NCI-H2196 (cell line): ENCODE results near the gene ZNF384.

Experiments used
- DNase-seq: peaks from one replicate; lab custom pipeline; 2025; ENCODE audit not compliant: unreplicated experiment; lab: John Stamatoyannopoulos, UW

The ZNF384 gene

DNA sequence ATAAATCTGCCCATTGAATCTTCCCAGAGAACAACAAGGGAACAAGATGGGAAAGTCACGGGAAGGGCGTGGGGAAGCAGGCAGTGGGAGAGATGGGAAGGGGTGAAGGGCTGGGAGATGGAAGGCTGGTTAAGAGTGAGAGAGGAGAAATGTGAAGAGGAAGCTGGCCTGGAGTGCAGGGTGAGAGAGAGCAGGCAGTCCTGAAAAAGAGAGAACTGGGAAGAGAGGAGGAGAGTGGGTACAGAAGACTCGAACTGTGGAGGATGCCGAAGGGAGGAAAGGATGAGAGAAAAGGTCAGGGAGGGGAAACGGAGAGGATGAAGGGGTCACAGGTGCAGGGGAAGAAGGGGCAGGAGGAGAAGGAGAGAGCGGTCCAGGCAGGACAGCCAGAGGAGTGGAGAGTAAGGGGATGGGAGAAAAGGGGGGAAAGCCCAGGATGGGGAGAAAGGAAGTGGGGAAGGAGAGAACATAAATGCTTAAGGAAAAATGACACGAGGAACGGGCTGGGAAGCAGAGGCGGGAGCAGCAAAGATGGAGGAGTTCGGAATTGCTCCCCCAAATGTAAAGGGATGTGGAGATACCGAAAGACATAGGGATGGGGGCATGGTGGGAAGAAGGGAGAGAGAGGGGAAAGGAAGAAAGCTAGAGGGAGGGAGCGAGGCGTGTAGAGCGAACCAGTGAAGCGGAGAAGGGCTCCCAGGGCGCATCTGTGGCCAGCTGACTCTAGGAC lies 10.2 kb upstream of the ZNF384 start:
- DNase-seq: no peak

- DNase-seq: no peak
Measured at GRCh38 chr12:6698352-6699046, 9.3 kb upstream of the ZNF384 start.

- peak; percentile 9 for DNase-seq
Measured at GRCh38 chr12:6697584-6698351, 8.6 kb upstream of the ZNF384 start.

- no peak for DNase-seq
Measured at GRCh38 chr12:6696690-6697583, 7.8 kb upstream of the ZNF384 start.

DNA sequence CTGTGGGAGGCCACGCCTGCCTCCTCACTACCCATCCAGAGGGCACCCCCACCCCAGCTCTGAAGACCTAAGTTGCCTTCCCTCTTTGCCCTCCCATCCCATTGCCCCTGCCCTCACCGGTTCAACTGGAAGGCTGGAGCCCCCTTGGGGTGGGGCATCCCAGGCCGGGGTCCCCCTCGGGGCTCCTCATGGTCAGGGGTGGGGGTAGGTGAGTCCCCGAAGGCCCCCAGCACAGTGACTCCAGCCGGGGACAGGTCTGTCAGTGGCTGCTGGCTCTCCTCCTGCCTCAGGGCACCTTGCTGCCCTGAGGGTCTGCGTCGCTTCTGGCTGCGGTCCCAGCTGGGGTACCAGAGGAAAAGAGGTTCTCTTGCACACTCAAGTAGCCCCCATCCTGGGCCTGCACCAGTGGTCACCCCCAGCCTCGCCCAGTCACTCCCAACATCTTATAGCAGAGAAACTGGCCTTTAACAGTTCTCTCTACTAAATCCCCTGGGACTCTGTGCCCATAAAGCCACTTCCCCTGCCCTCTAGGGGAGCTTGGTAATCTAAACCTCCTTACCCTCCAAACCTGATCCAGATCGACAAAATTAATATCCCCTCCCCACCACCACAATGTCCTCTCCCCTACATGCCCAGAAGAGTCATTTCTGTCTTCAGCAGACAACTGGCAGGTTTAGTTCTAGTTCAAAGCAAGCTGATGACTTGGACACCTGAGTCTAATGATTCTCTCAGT lies 6.3 kb upstream of the ZNF384 start:
- no peak for DNase-seq

DNA sequence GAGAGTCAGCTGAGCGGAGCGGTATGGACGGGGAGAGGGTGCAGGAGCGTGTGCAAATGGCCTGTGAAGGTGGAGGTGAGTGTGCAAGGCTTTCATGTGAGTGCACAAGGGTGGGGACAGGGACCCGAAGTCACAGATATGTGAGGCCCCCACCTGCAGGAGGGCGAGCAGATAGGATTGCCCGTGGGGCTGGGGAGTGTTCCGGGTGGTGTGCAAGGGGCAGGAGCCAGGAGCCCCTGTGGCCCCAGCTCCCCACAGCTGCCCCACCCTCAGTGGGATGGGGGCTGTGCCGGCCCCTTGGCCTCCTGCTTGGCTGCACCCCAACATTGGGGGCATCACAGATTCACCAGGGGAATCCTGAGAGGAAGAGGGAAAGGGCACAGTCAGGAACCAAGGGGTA lies 5.5 kb upstream of the ZNF384 start:
- DNase-seq: no peak

DNA sequence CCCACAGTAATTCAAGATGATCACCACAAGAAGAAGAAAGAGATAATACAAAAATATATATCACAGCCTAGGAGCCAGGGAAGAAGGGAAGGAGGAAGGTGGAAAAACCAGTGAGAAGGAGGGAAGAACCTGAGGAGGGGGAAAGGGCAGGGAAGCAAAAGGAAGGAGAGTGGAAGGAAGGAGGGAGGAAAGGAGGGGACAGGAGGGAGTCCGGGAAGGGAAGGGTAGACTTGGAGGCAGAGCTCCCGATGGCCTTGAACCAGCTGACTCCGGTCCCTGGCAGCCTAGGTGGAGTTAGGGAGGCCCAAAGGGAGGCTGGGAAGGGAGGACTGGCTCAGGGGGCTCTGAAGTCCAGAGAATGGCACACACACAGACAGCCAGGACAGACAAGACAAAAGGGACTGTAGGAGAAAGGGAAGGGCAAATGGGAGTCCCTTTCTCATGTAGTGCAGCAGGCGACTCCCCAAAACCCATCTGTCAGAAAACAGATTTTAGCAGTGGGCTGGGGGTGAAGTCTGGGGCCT lies 4.7 kb upstream of the ZNF384 start:
- DNase-seq: no peak

DNA sequence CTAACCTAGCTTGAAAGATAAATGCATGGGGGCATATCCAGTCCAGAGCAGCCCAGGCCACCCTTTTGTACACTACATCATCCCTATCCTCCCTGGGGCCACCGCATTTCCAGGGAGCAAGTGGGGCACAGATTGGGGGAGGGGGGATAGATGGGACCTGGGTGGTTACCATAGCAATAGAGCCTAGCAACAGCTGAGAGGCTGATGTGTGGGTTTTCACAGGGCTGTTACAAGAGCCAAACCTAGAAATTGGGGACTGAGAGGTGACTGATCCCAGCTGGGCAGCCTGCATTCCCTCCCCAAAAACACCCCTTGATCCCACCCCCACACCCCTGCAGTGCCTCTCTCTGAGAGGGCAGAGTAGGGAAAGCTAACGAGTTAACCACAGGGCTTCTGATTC lies 3.7 kb upstream of the ZNF384 start:
- DNase-seq: no peak

DNA sequence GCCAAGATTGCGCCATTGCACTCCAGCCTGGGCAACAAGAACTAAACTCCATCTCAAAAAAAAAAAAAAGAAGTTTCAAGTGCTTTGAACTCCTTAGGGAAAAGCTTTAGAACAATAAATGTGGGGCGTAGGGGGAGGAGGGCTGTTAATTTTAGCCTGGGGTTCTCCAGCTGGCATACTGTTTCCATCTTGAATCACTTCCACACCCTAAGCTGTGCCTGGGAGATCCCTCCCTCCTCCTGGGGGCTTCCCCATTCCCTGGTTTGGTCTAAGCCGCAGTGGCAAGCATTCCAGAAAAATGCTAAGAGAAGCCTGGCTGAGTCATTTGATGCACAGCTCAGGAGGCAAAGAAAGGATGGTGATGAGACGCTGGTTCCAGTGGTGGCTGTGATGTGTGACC lies 2.3 kb upstream of the ZNF384 start:
- DNase-seq: no peak

DNA sequence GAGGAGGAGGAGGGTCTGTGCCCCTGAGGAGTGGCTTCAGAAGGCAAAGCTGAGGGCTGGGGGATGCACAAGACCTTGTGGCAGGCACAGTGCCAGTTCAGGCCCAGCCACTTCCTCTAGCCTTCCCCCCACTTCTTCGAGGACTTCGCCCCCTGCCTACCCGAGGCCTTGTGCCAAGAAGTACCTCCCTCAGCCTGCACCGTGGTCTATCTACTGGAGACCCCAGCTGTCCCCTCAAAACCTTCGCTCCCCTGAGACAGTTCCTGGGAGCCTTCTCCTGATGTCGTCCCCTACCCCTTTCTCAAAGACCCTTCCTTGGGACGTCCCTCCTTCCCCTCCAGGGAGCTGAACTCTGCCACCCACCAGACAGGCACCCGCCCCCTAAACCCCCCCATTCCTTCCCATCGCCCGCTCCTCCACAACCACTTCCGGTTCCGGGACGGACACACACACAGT lies 604 bp downstream of the ZNF384 start:
- no peak for DNase-seq

DNA sequence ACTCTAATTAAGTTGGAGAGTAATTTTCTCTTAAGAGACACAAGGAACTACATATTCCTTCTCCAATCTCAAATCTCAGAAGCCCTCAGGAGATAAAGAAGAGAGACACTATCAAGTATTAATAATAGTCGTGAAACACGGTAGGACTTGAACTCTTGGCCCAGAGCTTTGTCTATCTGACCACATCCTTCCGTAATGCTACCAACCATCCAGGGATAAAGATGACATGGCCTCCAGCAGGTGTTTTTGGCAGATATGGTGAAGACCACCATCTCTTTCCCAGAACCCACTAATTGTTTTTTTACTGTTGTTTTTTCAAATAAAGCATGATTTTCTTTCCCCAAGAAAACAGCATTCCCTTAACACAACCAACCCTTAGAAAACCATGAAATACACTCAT lies 3.4 kb downstream of the ZNF384 start:
- no peak for DNase-seq

DNA sequence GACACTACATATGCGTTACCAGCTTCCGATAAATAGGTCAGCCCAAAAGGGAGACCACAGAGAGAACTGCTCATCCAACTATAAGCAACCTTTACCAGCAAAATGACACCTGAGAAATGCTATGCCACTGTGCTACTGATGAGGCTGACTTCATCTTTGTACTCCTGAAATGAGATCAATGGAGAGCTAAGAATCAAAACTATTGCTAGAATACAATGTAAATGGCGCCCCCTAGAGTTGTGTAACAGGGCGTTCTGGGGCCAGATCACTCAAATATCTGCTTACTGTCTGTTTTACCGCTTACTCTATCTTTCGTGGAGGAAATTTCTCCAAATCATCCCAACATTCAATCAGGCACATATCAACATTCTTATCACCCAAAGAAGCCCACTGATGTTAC lies 4.6 kb downstream of the ZNF384 start:
- peak; percentile 35 for DNase-seq

DNA sequence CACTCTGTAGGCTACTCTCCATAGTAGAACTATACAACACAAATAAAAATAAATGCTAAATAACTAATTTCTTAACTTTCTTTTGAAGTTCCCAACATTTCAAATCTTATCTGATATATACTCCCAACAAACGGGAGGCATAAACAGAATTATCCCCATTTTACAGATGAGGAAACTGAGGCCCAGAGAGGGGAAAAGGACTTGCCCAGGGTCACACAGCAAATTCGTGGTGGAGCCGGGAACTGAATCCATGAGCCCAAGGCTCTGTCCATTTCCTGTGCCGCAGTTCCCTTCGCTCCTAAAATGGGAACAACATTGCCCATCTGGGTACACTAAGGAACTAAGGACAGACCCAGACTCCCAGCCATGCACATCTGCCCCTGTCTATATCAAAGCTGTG lies 12.2 kb downstream of the ZNF384 start:
- DNase-seq: no peak

DNA sequence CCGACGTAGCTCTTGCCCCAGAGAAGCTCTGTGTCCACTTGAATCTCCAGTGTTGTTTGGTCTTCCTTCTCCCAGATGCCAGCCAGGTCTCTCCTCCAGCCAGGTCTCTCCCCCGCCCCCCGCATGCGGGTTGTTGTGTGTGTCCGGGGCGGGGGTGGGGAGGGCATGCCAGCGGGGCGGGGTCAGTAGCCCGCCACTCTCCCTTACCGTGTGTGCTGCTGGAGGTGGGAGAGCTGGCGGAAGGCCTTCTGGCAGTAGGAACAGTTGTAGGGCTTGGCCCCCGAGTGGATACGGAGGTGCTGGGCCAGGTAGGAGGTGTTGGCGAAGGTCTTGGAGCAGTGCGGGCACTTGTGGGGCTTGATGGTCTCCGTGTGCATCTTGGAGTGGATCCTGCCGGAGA lies 17.0 kb downstream of the ZNF384 start:
- no peak for DNase-seq

GRCh38 chr12:6667559-6668210 lies 21.5 kb downstream of the ZNF384 start:
- no peak for DNase-seq

DNA sequence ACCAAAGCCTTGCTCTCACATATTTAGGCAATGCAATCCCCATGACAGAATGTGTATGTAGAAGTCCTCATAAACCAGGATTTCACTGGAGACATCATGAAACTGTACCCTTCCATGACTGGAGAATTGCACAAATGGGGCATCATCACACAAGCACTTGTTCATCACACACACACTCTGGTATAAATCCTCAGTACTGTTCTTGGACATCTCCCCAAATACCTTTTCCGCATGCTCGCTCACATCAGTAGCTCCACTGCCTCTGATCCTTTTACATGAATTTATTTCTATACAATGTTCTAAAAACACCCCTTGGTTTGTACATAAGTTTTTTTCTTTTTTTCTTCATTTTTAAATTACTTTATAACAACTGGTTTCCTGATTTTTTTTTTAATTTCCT lies 23.0 kb downstream of the ZNF384 start:
- DNase-seq: no peak

GRCh38 chr12:6664902-6665301 lies 24.3 kb downstream of the ZNF384 start:
- DNase-seq: no peak

- DNase-seq: peak; percentile 90
Measured at GRCh38 chr12:6662906-6663742, 26.1 kb downstream of the ZNF384 start, which contains the start of gene ING4. ING4 (minus strand) TSS chr12:6663119; CDS start chr12:6663101, 18 bp downstream.

DNA sequence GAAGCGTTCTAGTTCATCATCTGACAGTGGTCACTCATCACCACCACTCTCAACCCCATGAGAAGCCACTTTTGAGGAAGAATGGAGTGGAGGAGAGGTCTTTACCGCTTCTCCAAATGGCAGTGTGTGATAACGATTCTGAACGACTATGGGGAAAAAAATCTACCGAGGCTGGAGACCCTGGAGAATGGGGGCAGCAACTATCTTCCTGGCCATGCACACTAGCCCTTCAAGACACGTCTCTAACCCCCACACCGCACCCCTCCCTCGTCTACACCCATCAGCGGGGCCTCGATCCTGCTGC lies 26.6 kb downstream of the ZNF384 start:
- DNase-seq: peak; percentile 25
